K562 (cell line): Measurements from ENCODE around the gene THOC1. TPM values are rescaled to one million over a fixed set of nuclear protein-coding genes. Genes with fewer than 3 reads are reported as not detected.
A peak's percentile ranks its signal among the peaks of the same experiment; 100 is the strongest.

ENCODE experiments used
- CBX8 ChIP-seq: fragments of 200-600 bp; sonication (generic); IDR thresholded peaks from 2 replicates; pipeline ENCODE4 v1.6.1; 2012; ENCODE audit warnings: borderline replicate concordance, mixed run types, low read depth, mild to moderate bottlenecking, moderate library complexity, mixed read lengths, low read length, control low read depth, inconsistent platforms; ENCODE audit not compliant: poor library complexity, severe bottlenecking; ENCODE audit errors: extremely low read depth
- COPS2 ChIP-seq: fragments of 450-650 bp; conservative IDR thresholded peaks from 2 replicates; pipeline ENCODE4 v1.6.1; 2016; ENCODE audit warnings: mild to moderate bottlenecking, moderate library complexity
- ETS2 ChIP-seq: IDR thresholded peaks from 2 replicates; pipeline ENCODE4 v1.6.1; 2016; ENCODE audit warnings: borderline replicate concordance, missing genetic modification characterization, mild to moderate bottlenecking, moderate library complexity, missing compliant biosample characterization; ENCODE audit not compliant: poor library complexity, severe bottlenecking
- KHSRP ChIP-seq: fragments of 450-650 bp; IDR thresholded peaks from 2 replicates; pipeline ENCODE4 v1.6.1; 2017
- MLLT1 ChIP-seq, 2 experiments: fragments of 450-650 bp; IDR thresholded peaks; 2 replicates each; pipeline ENCODE4 v1.6.1; 2016
- MTA3 ChIP-seq: fragments of 450-650 bp; formaldehyde crosslinking; IDR thresholded peaks from 2 replicates; pipeline ENCODE4 v1.6.1; 2017; ENCODE audit warnings: mild to moderate bottlenecking, borderline replicate concordance
- RBM39 ChIP-seq: fragments of 200-400 bp; formaldehyde crosslinking; optimal IDR thresholded peaks from 2 replicates; pipeline ENCODE3; 2018; ENCODE audit warnings: low read depth, low read length
- SFPQ ChIP-seq: fragments of 200-400 bp; formaldehyde crosslinking; IDR thresholded peaks from 2 replicates; pipeline ENCODE4 v1.6.1; 2017; ENCODE audit warnings: mild to moderate bottlenecking, low read depth, low read length, moderate library complexity
- SMC3 ChIP-seq: conservative IDR thresholded peaks from 2 replicates; pipeline ENCODE4 v1.6.1; 2011; ENCODE audit warnings: low read depth, low read length, improper control_type of control experiment; ENCODE audit not compliant: insufficient read depth
- SREBF2 ChIP-seq: sonication (generic); formaldehyde crosslinking; IDR thresholded peaks from 2 replicates; pipeline ENCODE4 v1.4.0; 2020; ENCODE audit warnings: mild to moderate bottlenecking, missing genetic modification reagents
- TAF9B ChIP-seq: fragments of 450-650 bp; IDR thresholded peaks from 2 replicates; pipeline ENCODE4 v1.6.1; 2018; ENCODE audit warnings: mild to moderate bottlenecking; ENCODE audit not compliant: partially characterized antibody
- U2AF2 ChIP-seq: fragments of 200-400 bp; formaldehyde crosslinking; optimal IDR thresholded peaks from 2 replicates; pipeline ENCODE3; 2017; ENCODE audit warnings: low read depth, mild to moderate bottlenecking, low read length
- ZBTB26 ChIP-seq: fragments of 450-650 bp; formaldehyde crosslinking; IDR thresholded peaks from 2 replicates; pipeline ENCODE4 v1.4.0; 2022; ENCODE audit warnings: missing genetic modification characterization
- ZNF133 ChIP-seq: fragments of 250-450 bp; sonication (Bioruptor Pico); IDR thresholded peaks from 2 replicates; pipeline ENCODE4 v1.4.0; 2020; ENCODE audit warnings: mild to moderate bottlenecking
- ZNF609 ChIP-seq: sonication (generic); formaldehyde crosslinking; IDR thresholded peaks from 2 replicates; pipeline ENCODE4 v1.8.1; 2023; ENCODE audit warnings: missing genetic modification reagents, mild to moderate bottlenecking, borderline replicate concordance
- ZNF785 ChIP-seq: fragments of 250-450 bp; sonication (Bioruptor Pico); IDR thresholded peaks from 2 replicates; pipeline ENCODE4 v1.4.0; 2020; ENCODE audit warnings: mild to moderate bottlenecking
- polyA plus RNA-seq, 8 experiments: library from polyadenylated mRNA; depleted of rRNA in 4 of 8; stranded (reverse) in 5 of 8; unstranded in 3 of 8; fragments of >200 nt; fragmentation: Nextera tagmentation in 2 of 8; fragmentation: Illumina TruSeq in 1 of 8; extraction: Ambion mirVana in 2 of 8; extraction: Trizol in 1 of 8; gene quantifications; 2 replicates each; pipeline versions ENCODE4 v1.2.1 to v1.2.3, GENCODE V29; 2011 to 2014; ENCODE audit warnings: inconsistent platforms in 1 of 8, missing spikeins in 1 of 8
- total RNA-seq, 7 experiments: library from RNA; depleted of rRNA in 6 of 7; stranded (reverse); fragments of >200 nt in 6 of 7; fragmentation: Illumina TruSeq in 2 of 7; extraction: Trizol in 2 of 7; gene quantifications; 2 replicates each; pipeline versions ENCODE4 v1.2.1 to v1.2.3, GENCODE V29; 2011 to 2021; ENCODE audit warnings: low replicate concordance in 1 of 7

Gene THOC1
- total and polyA plus RNA-seq, 9 of the 15 experiments (the other 6 are each of a cell fraction or from before 2014, with no cell fraction given), result 71.1 to 143 (median 107) TPM

GRCh38 chr18:267688-268552 is at the start of gene THOC1 (continued):
- TF ChIP-seq SFPQ (no peak), SMC3 (0 out of 2 replicates have a peak, but pooled peaks have one; percentile 13), CBX8 (no peak), ZNF785 (CRISPR knock-in tag) (no peak), KHSRP (peak; percentile 88), ZBTB26 (CRISPR knock-in tag) (no peak), TAF9B (peak; percentile 94), ZNF133 (CRISPR knock-in tag) (no peak), ZNF609 (CRISPR knock-in tag) (peak; percentile 25; the same call in 1 of the 2 replicates), MTA3 (peak; percentile 91), SREBF2 (peak; percentile 44; the same call in 1 of the 2 replicates), MLLT1 (IDR thresholded peaks at IDR 0.05) (peak; percentile 83 to 87), RBM39 (no peak), U2AF2 (no peak), COPS2 (no peak), ETS2 (no peak)
